ENCODE results near the gene TIGD3.

The TIGD3 gene

DNA sequence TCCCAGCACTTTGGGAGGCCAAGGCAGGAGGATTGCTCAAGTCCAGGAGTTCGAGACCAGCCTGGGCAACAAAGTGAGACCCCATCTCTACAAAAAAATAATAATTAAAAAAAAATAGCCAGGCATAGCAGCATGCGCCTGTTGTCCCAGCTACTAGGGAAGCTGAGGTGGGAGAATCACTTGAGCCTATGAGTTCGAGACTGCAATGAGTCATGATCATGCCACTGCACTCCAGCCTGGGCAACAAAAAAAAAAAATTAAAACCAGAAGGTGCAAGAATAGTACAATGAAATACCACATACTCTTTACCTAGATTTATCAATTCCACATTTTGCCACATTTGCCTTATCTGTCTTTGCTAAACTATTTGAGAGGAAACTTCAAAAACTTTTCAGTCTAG lies 12.7 kb upstream of the TIGD3 start:
- H3K4me3 Mint-ChIP-seq, result no peak overlapping the region
- H3K27ac Mint-ChIP-seq, result no peak overlapping the region

DNA sequence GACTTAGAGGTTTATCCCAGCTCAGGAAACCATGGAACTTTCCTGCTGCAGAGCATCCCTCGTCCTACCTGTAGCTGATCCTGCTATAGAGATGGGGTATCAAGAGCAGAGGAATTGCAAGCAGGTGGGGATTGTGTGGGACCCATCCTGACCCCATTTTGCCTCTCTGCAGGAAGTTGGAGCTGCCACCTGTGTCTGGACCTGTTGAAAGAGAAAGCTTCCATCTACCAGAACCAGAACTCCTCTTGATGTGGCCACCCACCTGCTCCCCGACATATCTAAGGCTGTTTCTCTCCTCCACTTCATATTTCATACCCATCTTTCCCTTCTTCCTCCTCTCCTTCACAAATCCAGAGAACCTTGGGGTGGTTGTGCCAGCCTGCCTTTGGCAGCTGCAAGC lies 3.0 kb upstream of the TIGD3 start:
- peaks cover 64% of the 10 kb centered on the region for H3K36me3 Mint-ChIP-seq (ENCODE audit: low read depth)
- no peaks in the 10 kb centered on the region for H3K9me3 Mint-ChIP-seq

More for the DNA sequence above, 12.7 kb upstream of the TIGD3 start:
- DNase-seq, result no peak
- H3K27me3 Mint-ChIP-seq, result no peaks in the 10 kb centered on the region
- H3K9me3 Mint-ChIP-seq, result no peaks in the 10 kb centered on the region
- H3K36me3 Mint-ChIP-seq (ENCODE audit: low read depth), result peaks cover 82% of the 10 kb centered on the region
- peaks cover 22% of the 10 kb centered on the region for H3K4me1 Mint-ChIP-seq (ENCODE audit: low read depth)

DNA sequence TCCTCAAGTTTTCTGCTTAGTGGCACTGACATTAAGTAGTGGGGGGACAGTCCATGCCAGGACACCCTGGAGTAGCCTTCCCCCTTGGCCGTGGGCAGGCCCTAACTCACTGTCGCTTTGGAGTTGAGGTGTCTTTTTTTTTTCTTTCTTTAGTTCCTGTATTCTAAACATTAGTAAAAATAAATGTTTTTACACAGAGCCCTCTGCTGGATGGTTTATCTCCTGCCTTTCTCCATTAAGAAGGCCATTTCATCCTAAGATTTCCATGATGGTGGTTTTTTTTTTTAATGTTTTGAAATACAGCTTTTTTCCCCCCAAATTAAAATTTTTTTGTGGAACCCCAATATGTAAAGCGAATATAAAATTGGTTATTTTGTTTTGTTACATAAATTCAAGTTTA lies 1.8 kb upstream of the TIGD3 start:
- no peak for DNase-seq
- H3K9me3 Mint-ChIP-seq, result no peaks in the 10 kb centered on the region
- peak overlapping the region; percentile 57 for H3K27ac Mint-ChIP-seq
- H3K36me3 Mint-ChIP-seq (ENCODE audit: low read depth), result peaks cover 57% of the 10 kb centered on the region
- H3K4me3 Mint-ChIP-seq, result no peak overlapping the region
- H3K27me3 Mint-ChIP-seq, result no peaks in the 10 kb centered on the region
- H3K4me1 Mint-ChIP-seq (ENCODE audit: low read depth), result peaks cover 17% of the 10 kb centered on the region

More for the DNA sequence above, 3.0 kb upstream of the TIGD3 start:
- Mint-ChIP-seq H3K27ac (peak overlapping the region; percentile 67), H3K27me3 (no peaks in the 10 kb centered on the region), H3K4me3 (no peak overlapping the region), H3K4me1 (ENCODE audit: low read depth) (peaks cover 17% of the 10 kb centered on the region)
- no peak for DNase-seq

DNA sequence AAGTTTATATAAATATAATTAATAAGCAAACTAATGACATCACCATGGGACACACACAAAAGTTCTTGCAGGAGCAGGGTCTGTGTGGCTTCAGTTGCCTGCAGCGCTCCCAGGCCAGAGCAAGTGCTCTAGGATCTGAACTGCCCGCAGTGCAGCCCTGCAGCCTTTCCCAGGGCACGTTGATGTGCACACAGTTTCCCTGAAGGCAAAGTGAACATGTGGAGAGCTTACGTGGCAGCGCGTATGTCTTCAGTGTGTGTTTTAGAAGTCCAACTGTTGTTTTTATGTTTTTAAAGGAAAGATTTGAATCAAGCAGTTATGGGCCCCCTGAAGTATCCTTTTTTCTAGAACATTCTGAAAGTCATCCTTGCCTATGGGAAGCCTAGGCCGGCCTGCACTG lies 1.2 kb upstream of the TIGD3 start:
- peaks cover 51% of the 10 kb centered on the region for H3K36me3 Mint-ChIP-seq (ENCODE audit: low read depth)
- H3K4me1 Mint-ChIP-seq (ENCODE audit: low read depth), result peaks cover 17% of the 10 kb centered on the region
- no peak for DNase-seq
- H3K4me3 Mint-ChIP-seq, result peak overlapping the region; percentile 62
- H3K27me3 Mint-ChIP-seq, result no peaks in the 10 kb centered on the region
- H3K27ac Mint-ChIP-seq, result peak overlapping the region; percentile 71
- H3K9me3 Mint-ChIP-seq, result no peaks in the 10 kb centered on the region

DNA sequence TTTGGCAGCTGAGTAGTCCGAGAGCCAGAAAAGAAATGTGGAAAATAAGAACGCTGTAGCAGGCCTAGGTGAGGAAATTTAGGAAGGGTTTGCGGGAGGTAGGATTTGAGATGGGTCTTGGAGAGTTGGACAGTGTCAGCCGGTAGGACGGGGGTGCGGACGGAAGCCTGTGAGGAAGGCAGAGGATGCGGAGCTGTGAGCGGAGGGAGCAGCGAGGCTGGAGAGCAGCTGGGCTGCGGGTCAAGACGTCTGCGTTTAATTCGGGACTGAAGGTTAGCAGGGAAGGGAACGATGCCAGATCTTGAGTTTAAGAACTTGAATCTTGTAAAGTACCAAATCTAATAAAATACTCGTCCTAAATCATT lies 669 bp upstream of the TIGD3 start:
- Mint-ChIP-seq H3K27ac (peak overlapping the region; percentile 71), H3K4me1 (ENCODE audit: low read depth) (peaks cover 17% of the 10 kb centered on the region), H3K9me3 (no peaks in the 10 kb centered on the region), H3K4me3 (peak overlapping the region; percentile 62), H3K27me3 (no peaks in the 10 kb centered on the region), H3K36me3 (ENCODE audit: low read depth) (peaks cover 46% of the 10 kb centered on the region)
- DNase-seq, result no peak

DNA sequence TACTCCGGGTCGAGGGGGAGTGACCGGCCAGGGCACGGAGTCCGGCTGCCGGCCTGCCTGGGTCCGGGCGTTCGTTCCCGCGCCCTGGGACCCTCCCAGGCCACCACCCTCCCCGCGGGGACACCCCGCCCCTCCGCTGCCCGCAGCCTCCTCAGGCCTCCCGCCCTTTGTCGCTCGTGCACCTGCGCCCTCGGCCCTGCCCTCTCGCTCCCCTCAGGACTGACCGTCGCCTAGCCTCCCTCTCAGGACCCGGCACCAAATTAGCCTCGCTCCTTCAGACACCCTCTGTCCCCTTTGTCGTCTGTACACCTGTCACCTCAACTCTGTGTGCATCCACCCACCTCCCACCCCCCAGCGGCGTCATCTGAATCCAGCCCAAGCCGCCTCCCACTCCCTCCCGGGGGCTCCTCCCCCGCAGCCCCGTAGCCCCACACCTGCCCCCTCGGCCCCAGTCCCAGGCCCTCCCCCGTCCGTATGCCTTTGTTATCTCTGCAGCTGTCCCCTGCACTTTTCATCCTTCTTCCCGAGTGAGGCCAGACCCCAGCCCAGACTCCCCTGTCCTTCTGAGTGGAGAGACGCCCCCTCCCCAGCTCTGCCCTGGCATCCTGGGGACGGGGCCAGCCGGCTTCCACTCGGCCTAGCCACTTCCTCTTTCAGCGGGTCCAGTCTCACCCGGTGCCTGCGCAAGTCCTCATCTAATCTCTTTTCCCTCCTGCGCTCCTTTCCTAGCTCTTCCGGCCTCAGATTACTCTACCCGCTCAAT lies 643 bp downstream of the TIGD3 start:
- H3K4me3 Mint-ChIP-seq, result peak overlapping the region; percentile 79
- H3K4me1 Mint-ChIP-seq (ENCODE audit: low read depth), result peaks cover 17% of the 10 kb centered on the region

DNA sequence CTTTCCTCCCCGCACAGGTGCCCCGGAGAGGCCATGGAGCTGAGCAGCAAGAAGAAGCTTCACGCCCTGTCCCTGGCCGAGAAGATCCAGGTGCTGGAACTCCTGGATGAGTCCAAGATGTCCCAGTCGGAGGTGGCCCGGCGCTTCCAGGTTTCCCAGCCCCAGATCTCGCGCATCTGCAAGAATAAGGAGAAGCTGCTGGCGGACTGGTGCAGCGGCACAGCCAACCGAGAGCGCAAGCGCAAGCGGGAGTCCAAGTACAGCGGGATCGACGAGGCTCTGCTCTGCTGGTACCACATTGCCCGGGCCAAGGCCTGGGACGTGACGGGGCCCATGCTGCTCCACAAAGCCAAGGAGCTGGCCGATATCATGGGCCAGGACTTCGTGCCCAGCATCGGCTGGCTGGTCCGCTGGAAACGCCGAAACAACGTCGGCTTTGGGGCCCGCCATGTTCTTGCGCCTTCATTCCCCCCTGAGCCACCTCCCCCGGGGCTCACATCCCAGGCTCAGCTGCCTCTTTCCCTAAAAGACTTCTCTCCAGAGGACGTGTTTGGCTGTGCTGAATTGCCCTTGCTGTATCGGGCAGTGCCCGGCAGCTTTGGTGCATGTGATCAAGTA lies 1.3 kb downstream of the TIGD3 start:
- H3K36me3 Mint-ChIP-seq (ENCODE audit: low read depth), result peaks cover 30% of the 10 kb centered on the region
- peak overlapping the region; percentile 79 for H3K4me3 Mint-ChIP-seq
- DNase-seq, result no peak
- peak overlapping the region; percentile 78 for H3K27ac Mint-ChIP-seq
- peaks cover 17% of the 10 kb centered on the region for H3K4me1 Mint-ChIP-seq (ENCODE audit: low read depth)
- H3K9me3 Mint-ChIP-seq, result no peaks in the 10 kb centered on the region
- H3K27me3 Mint-ChIP-seq, result no peaks in the 10 kb centered on the region

More for the DNA sequence above, 643 bp downstream of the TIGD3 start:
- peaks cover 34% of the 10 kb centered on the region for H3K36me3 Mint-ChIP-seq (ENCODE audit: low read depth)
- peak; percentile 61 for DNase-seq
- peak overlapping the region; percentile 85 for H3K27ac Mint-ChIP-seq
- H3K27me3 Mint-ChIP-seq, result no peaks in the 10 kb centered on the region
- no peaks in the 10 kb centered on the region for H3K9me3 Mint-ChIP-seq

DNA sequence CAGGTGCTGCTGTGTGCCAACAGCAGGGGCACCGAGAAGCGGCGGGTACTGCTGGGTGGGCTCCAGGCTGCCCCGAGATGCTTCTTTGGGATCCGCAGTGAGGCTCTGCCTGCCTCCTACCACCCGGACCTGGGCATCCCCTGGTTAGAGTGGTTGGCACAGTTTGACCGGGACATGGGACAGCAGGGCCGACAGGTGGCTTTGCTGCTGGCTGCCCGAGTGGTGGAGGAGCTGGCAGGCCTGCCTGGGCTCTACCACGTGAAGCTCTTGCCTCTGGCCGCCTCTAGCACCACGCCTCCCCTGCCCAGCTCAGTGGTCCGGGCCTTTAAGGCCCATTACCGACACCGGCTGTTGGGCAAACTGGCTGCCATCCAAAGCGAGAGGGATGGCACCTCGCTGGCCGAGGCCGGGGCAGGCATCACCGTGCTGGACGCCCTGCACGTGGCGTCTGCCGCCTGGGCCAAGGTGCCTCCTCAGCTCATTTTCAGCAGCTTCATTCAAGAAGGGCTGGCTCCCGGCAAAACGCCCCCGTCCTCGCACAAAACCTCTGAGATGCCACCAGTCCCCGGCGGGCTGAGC lies 1.9 kb downstream of the TIGD3 start:
- H3K4me1 Mint-ChIP-seq (ENCODE audit: low read depth), result peaks cover 17% of the 10 kb centered on the region
- no peaks in the 10 kb centered on the region for H3K27me3 Mint-ChIP-seq
- H3K4me3 Mint-ChIP-seq, result peak overlapping the region; percentile 41
- peaks cover 24% of the 10 kb centered on the region for H3K36me3 Mint-ChIP-seq (ENCODE audit: low read depth)
- DNase-seq, result no peak
- H3K9me3 Mint-ChIP-seq, result no peaks in the 10 kb centered on the region
- no peak overlapping the region for H3K27ac Mint-ChIP-seq

DNA sequence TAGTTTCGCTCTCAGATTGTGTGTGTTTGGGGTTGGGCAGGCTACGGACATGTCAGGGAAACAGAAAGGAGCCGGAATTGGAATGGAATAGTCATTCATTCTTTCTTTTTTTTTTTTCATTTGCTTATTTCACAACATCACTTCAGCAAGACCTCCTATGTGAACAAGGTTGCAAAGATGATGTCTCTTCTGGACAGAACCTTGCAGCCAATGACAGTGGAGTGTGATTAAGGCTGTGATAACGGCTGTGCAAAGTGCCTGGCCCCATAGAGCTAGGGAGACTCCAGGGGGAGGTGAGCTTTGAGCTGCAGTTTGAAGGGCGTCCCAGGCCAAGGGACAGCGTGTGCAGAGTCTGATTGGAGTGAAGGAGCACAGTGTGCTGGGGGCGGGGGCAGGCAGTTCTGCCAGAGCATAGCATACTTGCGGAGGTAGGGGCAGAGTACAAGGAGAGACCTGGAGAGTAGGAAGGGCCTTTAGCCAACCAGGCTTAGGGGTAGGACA lies 3.4 kb downstream of the TIGD3 start:
- Mint-ChIP-seq H3K4me3 (no peak overlapping the region), H3K27me3 (no peaks in the 10 kb centered on the region), H3K27ac (no peak overlapping the region), H3K36me3 (ENCODE audit: low read depth) (peaks cover 10% of the 10 kb centered on the region), H3K9me3 (no peaks in the 10 kb centered on the region), H3K4me1 (ENCODE audit: low read depth) (peaks cover 21% of the 10 kb centered on the region)
- no peak for DNase-seq

DNA sequence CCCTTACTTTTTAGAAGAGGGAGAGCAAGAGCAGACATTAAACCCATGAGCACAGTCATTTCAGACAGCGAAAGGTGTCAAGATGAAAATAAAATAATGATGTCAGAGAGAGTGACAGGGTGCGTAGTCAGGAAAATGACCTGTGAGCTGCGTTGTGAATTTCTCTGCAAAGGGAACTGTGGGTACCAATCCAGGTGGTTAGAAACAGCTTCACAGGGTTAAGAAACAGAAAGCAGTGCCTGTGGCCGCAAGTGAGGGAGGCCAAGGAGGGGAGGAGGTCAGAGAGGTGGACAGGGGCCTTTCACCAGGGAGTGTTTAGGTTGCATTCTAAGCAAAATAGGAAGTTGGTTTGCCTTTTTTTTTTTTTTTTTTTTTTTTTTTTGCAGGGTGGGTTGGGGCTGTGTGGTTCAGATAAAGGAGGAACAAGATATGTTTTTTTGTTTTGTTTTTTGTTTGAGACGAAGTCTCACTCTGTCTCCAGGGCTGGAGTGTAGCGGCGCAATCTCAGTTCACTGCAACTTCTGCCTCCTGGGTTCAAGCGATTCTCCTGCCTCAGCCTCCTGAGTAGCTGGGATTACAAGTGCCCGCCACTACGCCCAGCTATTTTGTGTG lies 7.9 kb downstream of the TIGD3 start:
- Mint-ChIP-seq H3K9me3 (no peaks in the 10 kb centered on the region), H3K36me3 (ENCODE audit: low read depth) (no peaks in the 10 kb centered on the region), H3K27me3 (no peaks in the 10 kb centered on the region), H3K27ac (peak overlapping the region; percentile 55), H3K4me3 (no peak overlapping the region), H3K4me1 (ENCODE audit: low read depth) (peaks cover 5% of the 10 kb centered on the region)
- no peak for DNase-seq

DNA sequence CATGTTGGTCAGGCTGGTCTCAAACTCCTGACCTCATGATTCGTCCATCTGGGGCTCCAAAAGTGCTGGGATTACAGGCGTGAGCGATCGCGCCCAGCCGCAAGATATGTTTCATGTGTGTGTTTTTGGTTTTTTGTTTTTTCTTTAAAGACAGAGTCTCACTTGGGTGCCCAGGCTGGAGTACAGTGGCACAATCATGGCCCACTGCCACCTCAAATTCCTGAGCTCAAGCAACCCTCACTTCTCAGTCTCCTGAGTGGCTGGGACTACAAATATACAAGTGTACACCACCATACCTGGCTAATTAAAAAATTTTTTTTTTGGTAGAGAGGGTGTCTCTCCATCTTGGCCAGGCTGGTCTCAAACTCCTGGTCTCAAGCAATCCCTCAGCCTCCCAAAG lies 8.4 kb downstream of the TIGD3 start:
- DNase-seq, result no peak
- Mint-ChIP-seq H3K9me3 (no peaks in the 10 kb centered on the region), H3K27me3 (no peaks in the 10 kb centered on the region), H3K27ac (no peak overlapping the region), H3K4me1 (ENCODE audit: low read depth) (peaks cover 5% of the 10 kb centered on the region), H3K4me3 (no peak overlapping the region), H3K36me3 (ENCODE audit: low read depth) (no peaks in the 10 kb centered on the region)

DNA sequence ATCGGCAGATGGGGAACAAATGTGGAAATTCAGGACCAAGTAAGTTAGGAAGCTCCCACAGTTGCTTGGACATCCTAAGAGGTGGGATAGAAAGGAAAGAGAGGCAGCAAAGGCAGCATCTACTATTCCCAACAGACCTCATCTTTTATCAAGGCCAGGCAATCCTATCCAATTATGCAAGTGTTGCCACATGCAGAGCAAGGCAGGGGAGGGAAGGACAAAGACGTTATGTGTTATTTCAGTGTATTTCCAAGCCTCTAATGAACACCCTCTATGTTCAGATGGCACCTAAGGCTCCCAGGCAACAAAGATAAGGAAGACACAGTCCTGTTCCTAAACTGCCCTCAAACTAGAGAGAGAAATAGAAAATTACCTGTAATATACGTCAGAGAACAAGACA lies 9.2 kb downstream of the TIGD3 start:
- H3K36me3 Mint-ChIP-seq (ENCODE audit: low read depth), result no peaks in the 10 kb centered on the region
- no peak overlapping the region for H3K27ac Mint-ChIP-seq
- no peaks in the 10 kb centered on the region for H3K9me3 Mint-ChIP-seq
- no peak overlapping the region for H3K4me3 Mint-ChIP-seq
- peaks cover 5% of the 10 kb centered on the region for H3K4me1 Mint-ChIP-seq (ENCODE audit: low read depth)
- no peak for DNase-seq
- no peaks in the 10 kb centered on the region for H3K27me3 Mint-ChIP-seq

DNA sequence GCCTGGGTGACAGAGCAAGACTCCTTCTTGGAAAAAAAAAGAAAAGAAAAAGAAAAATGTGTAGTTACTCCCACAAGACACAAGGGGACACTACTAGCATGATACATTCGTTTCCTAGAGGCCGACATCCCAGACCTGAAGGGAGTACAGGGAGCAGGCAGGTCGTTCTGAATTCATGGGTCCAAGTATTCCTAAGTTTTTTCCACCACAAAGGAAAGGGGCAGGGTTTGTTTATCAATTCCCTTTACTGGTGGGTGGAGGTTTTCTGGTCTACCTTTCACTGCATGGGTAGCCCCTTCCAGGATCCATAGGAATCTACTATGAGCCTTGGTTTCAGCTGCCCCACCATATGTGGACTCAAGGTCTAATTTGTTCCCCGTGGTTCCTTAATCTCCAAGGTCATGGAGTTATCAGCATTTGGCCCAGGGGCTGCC lies 11.8 kb downstream of the TIGD3 start:
- DNase-seq, result no peak
- H3K27ac Mint-ChIP-seq, result no peak overlapping the region
- H3K4me1 Mint-ChIP-seq (ENCODE audit: low read depth), result peaks cover 5% of the 10 kb centered on the region
- H3K27me3 Mint-ChIP-seq, result no peaks in the 10 kb centered on the region
- no peaks in the 10 kb centered on the region for H3K9me3 Mint-ChIP-seq
- no peaks in the 10 kb centered on the region for H3K36me3 Mint-ChIP-seq (ENCODE audit: low read depth)
- H3K4me3 Mint-ChIP-seq, result no peak overlapping the region

DNA sequence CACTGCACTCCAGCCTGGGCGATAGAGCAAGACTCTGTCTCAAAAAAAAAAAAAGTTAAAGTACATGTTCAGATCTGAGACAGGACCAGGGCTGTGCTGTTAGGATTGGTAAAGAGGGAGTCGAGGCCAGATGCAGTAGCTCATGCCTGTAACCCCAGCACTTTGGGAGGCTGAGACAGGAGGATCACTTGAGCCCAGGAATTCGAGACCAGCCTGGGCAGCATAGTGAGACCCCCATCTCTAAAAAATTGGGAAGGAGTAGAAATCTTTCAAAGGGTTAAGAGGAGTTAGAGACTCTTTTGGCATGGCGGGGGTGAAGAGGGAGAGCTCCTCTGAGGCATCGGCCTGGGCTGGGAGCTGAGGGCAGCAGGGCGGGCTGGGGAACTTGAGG lies 16.1 kb downstream of the TIGD3 start:
- no peaks in the 10 kb centered on the region for H3K27me3 Mint-ChIP-seq
- no peaks in the 10 kb centered on the region for H3K9me3 Mint-ChIP-seq
- H3K4me3 Mint-ChIP-seq, result no peak overlapping the region
- H3K4me1 Mint-ChIP-seq (ENCODE audit: low read depth), result peaks cover 1% of the 10 kb centered on the region
- no peak for DNase-seq
- H3K27ac Mint-ChIP-seq, result no peak overlapping the region
- no peaks in the 10 kb centered on the region for H3K36me3 Mint-ChIP-seq (ENCODE audit: low read depth)

Data from activated T-cell treated with anti-CD3 and anti-CD28 coated beads, Interleukin-2, amount 50 U/mL, for 24 hours (primary cell).